Activated CD4-positive, alpha-beta T cell treated with anti-CD3 and anti-CD28 coated beads, Interleukin-2, amount 50 U/mL, for 24 hours (primary cell): ENCODE results near the gene MROH9.

ENCODE experiments used
- DNase-seq, 2 donors: peaks; one replicate each; pipeline ENCODE4 v3.0.0-alpha.2; 2020; ENCODE audit warnings: low read depth in 1 of 2, low spot score in 1 of 2

MROH9 gene

GRCh38 chr1:170967042-170967910 lies 31.9 kb downstream of the MROH9 start:
- no peak for DNase-seq

- DNase-seq: no peak
Measured at GRCh38 chr1:170970256-170970655, 34.9 kb downstream of the MROH9 start.

GRCh38 chr1:170978371-170978910 lies 43.1 kb downstream of the MROH9 start:
- no peak for DNase-seq

GRCh38 chr1:170985406-170985805 lies 50.1 kb downstream of the MROH9 start:
- no peak for DNase-seq

- DNase-seq: no peak
Measured at GRCh38 chr1:170986901-170987300, 51.6 kb downstream of the MROH9 start.

GRCh38 chr1:170987424-170987823 lies 52.1 kb downstream of the MROH9 start:
- DNase-seq: no peak

GRCh38 chr1:170993151-170993550 lies 57.8 kb downstream of the MROH9 start:
- no peak for DNase-seq

GRCh38 chr1:170993717-170994116 lies 58.4 kb downstream of the MROH9 start:
- DNase-seq: no peak

- no peak for DNase-seq
Measured at GRCh38 chr1:171014880-171015279, 79.5 kb downstream of the MROH9 start.

- no peak for DNase-seq
Measured at GRCh38 chr1:171017426-171017825, 82.1 kb downstream of the MROH9 start.

- DNase-seq: no peak
Measured at GRCh38 chr1:171019971-171020370, 84.6 kb downstream of the MROH9 start.

GRCh38 chr1:171032822-171033702 lies 97.7 kb downstream of the MROH9 start:
- no peak for DNase-seq

GRCh38 chr1:171037626-171038025 lies 102.3 kb downstream of the MROH9 start:
- no peak for DNase-seq

- DNase-seq: no peak
Measured at GRCh38 chr1:171038284-171038683, 103.0 kb downstream of the MROH9 start.

GRCh38 chr1:171048014-171048413 lies 112.7 kb downstream of the MROH9 start:
- no peak for DNase-seq

- no peak for DNase-seq
Measured at GRCh38 chr1:171052977-171053376, 117.6 kb downstream of the MROH9 start.

- DNase-seq: no peak
Measured at GRCh38 chr1:171055966-171056643, 120.8 kb downstream of the MROH9 start.

GRCh38 chr1:171061425-171062143 lies 126.2 kb downstream of the MROH9 start:
- no peak for DNase-seq

GRCh38 chr1:171062902-171063301 lies 127.6 kb downstream of the MROH9 start:
- no peak for DNase-seq

GRCh38 chr1:171075041-171075440 lies 139.7 kb downstream of the MROH9 start:
- DNase-seq: no peak
